Fibroblast of lung (primary cell): ENCODE data around the gene SPG11. TPM values are rescaled to one million over a fixed set of nuclear protein-coding genes. Genes with fewer than 3 reads are reported as not detected.

Experiments
- DNase-seq, 2 donors: peaks; one replicate each; pipeline versions ENCODE4 v3.0.0 to v3.0.0-alpha.2; 2010; ENCODE audit warnings: low read depth in 2 of 2
- H2AFZ ChIP-seq: 2 replicates; pipeline ENCODE4 v1.5.1; 2012; ENCODE audit warnings: low read length, control low read depth, inconsistent platforms
- H3K27ac ChIP-seq: 2 replicates; pipeline ENCODE4 v1.5.1; 2011; ENCODE audit warnings: low read length, control low read depth; ENCODE audit not compliant: insufficient read depth
- H3K27me3 ChIP-seq: 2 replicates; pipeline ENCODE4 v1.5.1; 2011; ENCODE audit warnings: mild to moderate bottlenecking, low read length; ENCODE audit not compliant: control insufficient read depth, insufficient read depth
- H3K36me3 ChIP-seq: 2 replicates; pipeline ENCODE4 v1.5.1; 2011; ENCODE audit warnings: low read length; ENCODE audit not compliant: control insufficient read depth, insufficient read depth
- H3K4me1 ChIP-seq: 2 replicates; pipeline ENCODE4 v1.5.1; 2011; ENCODE audit warnings: low read length; ENCODE audit not compliant: control insufficient read depth, insufficient read depth; ENCODE audit errors: extremely low read depth
- H3K4me2 ChIP-seq: 2 replicates; pipeline ENCODE4 v1.5.1; 2011; ENCODE audit warnings: low read length, control low read depth; ENCODE audit not compliant: insufficient read depth; ENCODE audit errors: extremely low read depth
- H3K4me3 ChIP-seq, 4 experiments: fragments of 200-600 bp in 1 of 4; sonication (generic) in 1 of 4; replicated peaks in 1 of 4; 2 replicates each; pipeline ENCODE4 v1.5.1; 2011 to 2016; ENCODE audit warnings: low read length in 4 of 4, low read depth in 3 of 4, mild to moderate bottlenecking in 3 of 4, control low read depth in 2 of 4, inconsistent platforms in 1 of 4, mixed read lengths in 1 of 4; ENCODE audit not compliant: insufficient read depth in 1 of 4; ENCODE audit errors: control extremely low read depth in 1 of 4
- H3K79me2 ChIP-seq: 2 replicates; pipeline ENCODE4 v1.5.1; 2012; ENCODE audit warnings: mild to moderate bottlenecking, low read length, inconsistent platforms; ENCODE audit not compliant: control insufficient read depth, insufficient read depth
- H3K9ac ChIP-seq: 2 replicates; pipeline ENCODE4 v1.5.1; 2011; ENCODE audit warnings: mild to moderate bottlenecking, low read length, control low read depth; ENCODE audit not compliant: insufficient read depth
- H3K9me3 ChIP-seq: 2 replicates; pipeline ENCODE4 v1.5.1; 2012; ENCODE audit warnings: low read depth, low read length; ENCODE audit not compliant: control insufficient read depth, insufficient read depth
- H4K20me1 ChIP-seq: 2 replicates; pipeline ENCODE4 v1.5.1; 2011; ENCODE audit warnings: low read length; ENCODE audit not compliant: control insufficient read depth, insufficient read depth; ENCODE audit errors: extremely low read depth
- EZH2 ChIP-seq: IDR thresholded peaks from 2 replicates; pipeline ENCODE4 v1.5.1; 2012; ENCODE audit warnings: low read length, control low read depth, mild to moderate bottlenecking; ENCODE audit errors: missing control alignments
- polyA plus RNA-seq, 2 donors: library from polyadenylated mRNA; depleted of rRNA in 1 of 2; stranded (reverse) in 1 of 2; unstranded in 1 of 2; fragments of >200 nt; gene quantifications; 2 replicates each; pipeline ENCODE4 v1.2.1, GENCODE V29; 2011 to 2012; ENCODE audit warnings: missing spikeins in 1 of 2
- total RNA-seq: library from RNA; depleted of rRNA; stranded (reverse); fragments of >200 nt; gene quantifications from 2 replicates; pipeline ENCODE4 v1.2.1, GENCODE V29; 2014
- TF ChIP-seq, protein P1 (sequence below), 2 donors: IDR thresholded peaks in 1 of 2; conservative IDR thresholded peaks in 1 of 2; 1 replicate in 1 of 2; 2 replicates in 1 of 2; pipeline ENCODE4 v1.5.1; 2011 to 2012; ENCODE audit warnings: low read length in 2 of 2, control low read depth in 1 of 2, inconsistent platforms in 1 of 2, low read depth in 1 of 2, mild to moderate bottlenecking in 1 of 2

The SPG11 gene
- total and polyA plus RNA-seq, 2 donors (not counting 1 experiment from before 2014, with no cell fraction given): 35.6 to 95.9 TPM

DNA sequence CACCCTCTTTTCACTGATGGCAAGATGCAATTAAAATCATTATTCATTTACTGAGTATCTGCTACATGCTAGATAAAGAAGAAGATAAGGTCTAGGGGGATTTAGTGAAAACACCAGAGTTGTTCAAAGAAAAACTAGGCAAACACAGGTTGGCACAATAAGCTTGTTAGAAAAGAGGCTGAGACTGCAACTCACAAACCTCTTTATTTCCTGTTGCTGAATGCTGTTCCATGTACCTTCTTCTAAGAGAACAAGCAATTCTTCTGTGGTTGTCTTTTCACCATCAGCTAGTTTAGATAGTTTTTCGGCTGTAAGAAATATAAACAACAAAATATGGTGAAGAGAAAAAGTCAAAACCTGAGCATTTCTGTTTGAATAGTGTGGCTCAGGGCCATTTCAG is 65.4 kb downstream of the SPG11 start:
- Histone ChIP-seq H4K20me1 (no peaks in the 10 kb centered on the region), H3K27ac (no peak overlapping the region), H3K4me3 (no peak overlapping the region), H3K36me3 (peaks cover 4% of the 10 kb centered on the region), H2AFZ (no peak overlapping the region), H3K79me2 (no peaks in the 10 kb centered on the region), H3K27me3 (no peaks in the 10 kb centered on the region), H3K9ac (no peak overlapping the region), H3K4me1 (no peaks in the 10 kb centered on the region), H3K4me2 (no peak overlapping the region), H3K9me3 (no peaks in the 10 kb centered on the region)
- no peak for DNase-seq
- no peak for TF ChIP-seq EZH2
- TF ChIP-seq, protein P1, sequence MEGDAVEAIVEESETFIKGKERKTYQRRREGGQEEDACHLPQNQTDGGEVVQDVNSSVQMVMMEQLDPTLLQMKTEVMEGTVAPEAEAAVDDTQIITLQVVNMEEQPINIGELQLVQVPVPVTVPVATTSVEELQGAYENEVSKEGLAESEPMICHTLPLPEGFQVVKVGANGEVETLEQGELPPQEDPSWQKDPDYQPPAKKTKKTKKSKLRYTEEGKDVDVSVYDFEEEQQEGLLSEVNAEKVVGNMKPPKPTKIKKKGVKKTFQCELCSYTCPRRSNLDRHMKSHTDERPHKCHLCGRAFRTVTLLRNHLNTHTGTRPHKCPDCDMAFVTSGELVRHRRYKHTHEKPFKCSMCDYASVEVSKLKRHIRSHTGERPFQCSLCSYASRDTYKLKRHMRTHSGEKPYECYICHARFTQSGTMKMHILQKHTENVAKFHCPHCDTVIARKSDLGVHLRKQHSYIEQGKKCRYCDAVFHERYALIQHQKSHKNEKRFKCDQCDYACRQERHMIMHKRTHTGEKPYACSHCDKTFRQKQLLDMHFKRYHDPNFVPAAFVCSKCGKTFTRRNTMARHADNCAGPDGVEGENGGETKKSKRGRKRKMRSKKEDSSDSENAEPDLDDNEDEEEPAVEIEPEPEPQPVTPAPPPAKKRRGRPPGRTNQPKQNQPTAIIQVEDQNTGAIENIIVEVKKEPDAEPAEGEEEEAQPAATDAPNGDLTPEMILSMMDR (conservative IDR thresholded peaks at IDR 0.05 in 1 of 2, IDR thresholded peaks at IDR 0.05 in 1 of 2; ENCODE audit: low read depth in 1 of 2, low read length in 2 of 2): no peak

DNA sequence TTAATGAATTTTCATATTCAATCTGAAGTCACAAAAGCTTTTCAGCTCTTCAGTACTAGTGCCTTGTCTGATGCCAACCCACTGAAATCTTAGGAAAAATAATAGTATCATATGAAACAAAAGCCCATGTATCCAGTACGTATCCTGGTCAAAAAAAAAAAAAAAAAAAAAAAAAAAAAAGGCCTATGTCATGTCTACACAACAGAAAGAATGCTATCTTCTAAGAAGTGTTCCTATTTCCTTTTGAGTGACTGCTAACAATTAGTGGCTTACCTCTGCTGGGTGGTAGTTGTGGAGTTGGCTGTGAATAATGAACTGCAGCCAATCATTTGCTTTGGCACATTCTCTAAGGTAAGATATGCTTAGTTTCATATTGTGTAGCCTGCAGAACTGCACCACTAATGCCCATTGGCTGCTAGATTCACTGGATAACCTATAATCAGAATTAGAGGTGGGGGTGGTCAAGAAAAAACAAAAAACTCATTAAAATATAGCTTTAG is 66.9 kb downstream of the SPG11 start:
- Histone ChIP-seq H3K27ac (no peak overlapping the region), H3K36me3 (peaks cover 4% of the 10 kb centered on the region), H3K4me2 (no peak overlapping the region), H3K27me3 (no peaks in the 10 kb centered on the region), H3K79me2 (no peaks in the 10 kb centered on the region), H3K9me3 (no peaks in the 10 kb centered on the region), H2AFZ (no peak overlapping the region), H3K4me1 (no peaks in the 10 kb centered on the region), H4K20me1 (no peaks in the 10 kb centered on the region), H3K4me3 (no peak overlapping the region), H3K9ac (no peak overlapping the region)
- DNase-seq: no peak
- TF ChIP-seq, protein P1 (conservative IDR thresholded peaks at IDR 0.05 in 1 of 2, IDR thresholded peaks at IDR 0.05 in 1 of 2; ENCODE audit: low read depth in 1 of 2, low read length in 2 of 2): no peak
- no peak for TF ChIP-seq EZH2

DNA sequence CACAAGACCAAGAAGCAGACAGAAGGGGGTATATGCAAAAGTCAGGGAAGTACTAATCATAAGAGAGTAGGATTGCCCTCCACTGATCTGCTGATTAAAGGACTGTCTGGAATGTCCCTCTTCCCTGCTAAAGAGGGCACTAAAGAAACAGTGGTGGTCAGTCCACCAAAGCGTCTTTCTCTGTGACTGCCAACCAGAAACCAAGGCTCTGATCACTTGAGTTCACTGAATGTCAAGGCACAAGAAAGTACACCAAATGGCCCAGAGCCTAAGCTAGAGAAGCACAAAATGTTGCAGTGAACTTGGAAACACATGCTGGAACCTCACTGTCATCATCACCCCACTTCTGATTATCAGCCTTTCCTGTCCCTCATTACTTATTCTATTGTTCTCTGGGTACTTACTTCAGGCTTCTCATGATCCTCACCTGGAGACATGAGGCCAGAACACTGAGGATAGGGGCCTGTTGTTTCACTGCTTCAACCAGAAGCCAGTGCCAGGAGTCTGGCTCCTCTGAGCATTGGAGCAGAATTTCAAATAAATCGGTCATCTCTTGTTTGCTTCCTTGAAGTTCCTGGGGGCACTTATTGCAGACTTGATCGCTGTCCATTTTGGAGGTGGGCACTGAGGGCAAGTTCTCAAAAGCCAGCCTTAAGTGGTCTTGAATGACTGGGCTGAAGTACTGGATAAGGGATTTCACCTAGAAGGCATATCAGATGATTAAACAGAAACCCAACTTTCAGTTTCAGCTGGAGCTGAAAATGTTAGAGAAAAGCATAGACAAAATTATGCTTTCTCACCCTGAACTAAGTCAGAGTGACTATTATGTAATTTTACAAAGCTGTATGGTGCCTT is 67.6 kb downstream of the SPG11 start:
- no peak overlapping the region for H3K27ac ChIP-seq
- H3K4me3 ChIP-seq: no peak overlapping the region
- no peaks in the 10 kb centered on the region for H3K4me1 ChIP-seq
- no peak for DNase-seq
- no peaks in the 10 kb centered on the region for H4K20me1 ChIP-seq
- no peak overlapping the region for H3K4me2 ChIP-seq
- H3K9me3 ChIP-seq: no peaks in the 10 kb centered on the region
- H2AFZ ChIP-seq: no peak overlapping the region
- H3K79me2 ChIP-seq: no peaks in the 10 kb centered on the region
- H3K9ac ChIP-seq: no peak overlapping the region
- no peaks in the 10 kb centered on the region for H3K27me3 ChIP-seq
- peaks cover 5% of the 10 kb centered on the region for H3K36me3 ChIP-seq
- TF ChIP-seq, protein P1 (conservative IDR thresholded peaks at IDR 0.05 in 1 of 2, IDR thresholded peaks at IDR 0.05 in 1 of 2; ENCODE audit: low read depth in 1 of 2, low read length in 2 of 2): no peak
- no peak for TF ChIP-seq EZH2
